ENCODE measurements around the gene C17orf113.

DNA sequence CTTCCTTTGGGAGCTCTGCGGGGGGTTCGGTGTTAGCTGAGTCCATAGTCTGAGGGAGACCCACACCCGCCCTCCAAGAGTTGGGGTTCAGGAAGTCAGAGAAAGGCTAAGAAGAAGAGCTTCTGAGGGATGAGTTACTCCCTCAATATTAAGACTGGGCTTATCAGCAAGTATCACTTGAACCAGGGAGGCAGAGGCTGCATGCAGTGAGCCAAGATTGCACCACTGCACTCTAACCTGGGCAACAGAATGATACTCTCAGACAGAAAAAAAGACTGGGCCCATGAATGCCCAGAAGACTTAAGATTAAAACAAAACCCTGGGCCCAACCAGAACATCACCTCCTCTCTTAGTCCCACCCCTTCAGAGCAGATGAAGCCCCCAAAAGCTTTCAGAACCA is 24.5 kb downstream of the C17orf113 start:
- TF ChIP-seq, protein P1, sequence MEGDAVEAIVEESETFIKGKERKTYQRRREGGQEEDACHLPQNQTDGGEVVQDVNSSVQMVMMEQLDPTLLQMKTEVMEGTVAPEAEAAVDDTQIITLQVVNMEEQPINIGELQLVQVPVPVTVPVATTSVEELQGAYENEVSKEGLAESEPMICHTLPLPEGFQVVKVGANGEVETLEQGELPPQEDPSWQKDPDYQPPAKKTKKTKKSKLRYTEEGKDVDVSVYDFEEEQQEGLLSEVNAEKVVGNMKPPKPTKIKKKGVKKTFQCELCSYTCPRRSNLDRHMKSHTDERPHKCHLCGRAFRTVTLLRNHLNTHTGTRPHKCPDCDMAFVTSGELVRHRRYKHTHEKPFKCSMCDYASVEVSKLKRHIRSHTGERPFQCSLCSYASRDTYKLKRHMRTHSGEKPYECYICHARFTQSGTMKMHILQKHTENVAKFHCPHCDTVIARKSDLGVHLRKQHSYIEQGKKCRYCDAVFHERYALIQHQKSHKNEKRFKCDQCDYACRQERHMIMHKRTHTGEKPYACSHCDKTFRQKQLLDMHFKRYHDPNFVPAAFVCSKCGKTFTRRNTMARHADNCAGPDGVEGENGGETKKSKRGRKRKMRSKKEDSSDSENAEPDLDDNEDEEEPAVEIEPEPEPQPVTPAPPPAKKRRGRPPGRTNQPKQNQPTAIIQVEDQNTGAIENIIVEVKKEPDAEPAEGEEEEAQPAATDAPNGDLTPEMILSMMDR (IDR thresholded peaks at IDR 0.05): no peak
- no peak for TF ChIP-seq POLR2A (IDR thresholded peaks at IDR 0.05)

Measured in heart left ventricle (tissue), 13 donors.